Measurements from ENCODE around the gene ZNF280C. TPM values are rescaled to one million over a fixed set of nuclear protein-coding genes. Genes with fewer than 3 reads are reported as not detected.

The ZNF280C gene
- total RNA-seq, 3 donors from 2014 or later, result 2.3 to 4.3 (median 3.2) TPM

GRCh38 chrX:130163398-130163797 is 105.3 kb downstream of the ZNF280C start:
- ATAC-seq, result no peak
- Histone ChIP-seq H3K36me3 (ENCODE audit: low read depth) (no peaks in the 10 kb centered on the region), H3K4me3 (no peak overlapping the region), H3K9me3 (no peaks in the 10 kb centered on the region), H3K4me1 (ENCODE audit: low read depth) (peaks cover 2% of the 10 kb centered on the region)
- no peak for DNase-seq
- no peak for TF ChIP-seq CTCF (IDR thresholded peaks at IDR 0.05)
- intact Hi-C loops (cut with DNase I, micrococcal nuclease), result no loop called here

GRCh38 chrX:130162094-130162735 is 106.5 kb downstream of the ZNF280C start:
- Histone ChIP-seq H3K36me3 (ENCODE audit: low read depth) (no peaks in the 10 kb centered on the region), H3K4me1 (ENCODE audit: low read depth) (peaks cover 2% of the 10 kb centered on the region), H3K9me3 (no peaks in the 10 kb centered on the region), H3K4me3 (no peak overlapping the region)
- no peak for ATAC-seq
- DNase-seq, result no peak
- TF ChIP-seq CTCF (IDR thresholded peaks at IDR 0.05), result no peak
- intact Hi-C loops (cut with DNase I, micrococcal nuclease), result no loop called here

GRCh38 chrX:130159776-130160175 is 108.9 kb downstream of the ZNF280C start:
- intact Hi-C loops (cut with DNase I, micrococcal nuclease), result no loop called here
- no peaks in the 10 kb centered on the region for H3K36me3 ChIP-seq (ENCODE audit: low read depth)
- ATAC-seq, result no peak

GRCh38 chrX:130158311-130158710 is 110.4 kb downstream of the ZNF280C start:
- intact Hi-C loops (cut with DNase I, micrococcal nuclease), result no loop called here
- no peaks in the 10 kb centered on the region for H3K36me3 ChIP-seq (ENCODE audit: low read depth)
- no peaks in the 10 kb centered on the region for H3K9me3 ChIP-seq
- DNase-seq (no peak), ATAC-seq (no peak)
- no peak for TF ChIP-seq CTCF (IDR thresholded peaks at IDR 0.05)
- H3K4me3 ChIP-seq, result no peak overlapping the region
- H3K4me1 ChIP-seq (ENCODE audit: low read depth), result no peaks in the 10 kb centered on the region

More at GRCh38 chrX:130159776-130160175, 108.9 kb downstream of the ZNF280C start:
- TF ChIP-seq CTCF (IDR thresholded peaks at IDR 0.05), result no peak
- no peaks in the 10 kb centered on the region for H3K9me3 ChIP-seq
- H3K4me3 ChIP-seq, result no peak overlapping the region
- H3K4me1 ChIP-seq (ENCODE audit: low read depth), result peaks cover 2% of the 10 kb centered on the region
- no peak for DNase-seq

- intact Hi-C loops (cut with DNase I, micrococcal nuclease), result no loop called here
- no peaks in the 10 kb centered on the region for H3K9me3 ChIP-seq
- DNase-seq (no peak), ATAC-seq (no peak)
- TF ChIP-seq CTCF (IDR thresholded peaks at IDR 0.05), result no peak
- H3K4me3 ChIP-seq, result no peak overlapping the region
- H3K36me3 ChIP-seq (ENCODE audit: low read depth), result no peaks in the 10 kb centered on the region
- no peaks in the 10 kb centered on the region for H3K4me1 ChIP-seq (ENCODE audit: low read depth)
Measured at GRCh38 chrX:130155564-130155963, 113.1 kb downstream of the ZNF280C start.

Other genes starting within 250 kb of the ZNF280C start
- 10 to 100 TPM; 26.3 to 65.0 (median 43.7) TPM for gene ELF4, start 158.4 kb downstream of the ZNF280C start, total RNA-seq
- gene AIFM1, start 103.1 kb downstream of the ZNF280C start, total RNA-seq, result 10 to 100 TPM; 45.3 to 66.9 (median 50.0) TPM
- under 1 TPM; 0.38 to 0.55 (median 0.47) TPM for gene RAB33A, start 96.9 kb downstream of the ZNF280C start, total RNA-seq
- gene SLC25A14, start 71.0 kb upstream of the ZNF280C start, total RNA-seq, result 10 to 100 TPM in 2 of 3 donors, 1 to 10 TPM in 1; 8.3 to 12.9 (median 12.7) TPM
- under 1 TPM in 1 of 3 donors, not detected in 2; 0.29 TPM for gene GPR119, start 116.8 kb upstream of the ZNF280C start, total RNA-seq
- 10 to 100 TPM; 14.7 to 18.1 (median 15.0) TPM for gene RBMX2, start 133.1 kb upstream of the ZNF280C start, total RNA-seq